AG04449 (cell line): ENCODE data around the gene PTPRJ.

ENCODE experiments used
- CTCF ChIA-PET: fragments of 350-600 bp; formaldehyde crosslinking; extraction: SDS; loops from one replicate; lab custom pipeline; 2021; ENCODE audit warnings: antibody characterized with exemption; lab: Yijun Ruan, JAX
- POLR2A ChIA-PET: fragments of 400-600, 350-600 bp; formaldehyde crosslinking; extraction: SDS; loops from one replicate; lab custom pipeline; 2020; ENCODE audit warnings: antibody characterized with exemption, inconsistent platforms; lab: Yijun Ruan, JAX
- DNase-seq: peaks from one replicate; pipeline ENCODE4 v3.0.0-alpha.2; 2010; ENCODE audit warnings: low read depth, low spot score
- H3K4me3 ChIP-seq: 2 replicates; pipeline ENCODE4 v1.5.1; 2011; ENCODE audit warnings: low read depth, mild to moderate bottlenecking, control low read depth, low read length
- TF ChIP-seq, protein P1 (sequence below): IDR thresholded peaks from one replicate; pipeline ENCODE4 v1.5.1; 2011; ENCODE audit warnings: mild to moderate bottlenecking, moderate library complexity, low read length, control low read depth, inconsistent platforms; ENCODE audit not compliant: insufficient read depth; ENCODE audit errors: missing control alignments

Gene PTPRJ

GRCh38 chr11:48064306-48064705 lies 83.9 kb downstream of the PTPRJ start:
- TF ChIP-seq, protein P1, sequence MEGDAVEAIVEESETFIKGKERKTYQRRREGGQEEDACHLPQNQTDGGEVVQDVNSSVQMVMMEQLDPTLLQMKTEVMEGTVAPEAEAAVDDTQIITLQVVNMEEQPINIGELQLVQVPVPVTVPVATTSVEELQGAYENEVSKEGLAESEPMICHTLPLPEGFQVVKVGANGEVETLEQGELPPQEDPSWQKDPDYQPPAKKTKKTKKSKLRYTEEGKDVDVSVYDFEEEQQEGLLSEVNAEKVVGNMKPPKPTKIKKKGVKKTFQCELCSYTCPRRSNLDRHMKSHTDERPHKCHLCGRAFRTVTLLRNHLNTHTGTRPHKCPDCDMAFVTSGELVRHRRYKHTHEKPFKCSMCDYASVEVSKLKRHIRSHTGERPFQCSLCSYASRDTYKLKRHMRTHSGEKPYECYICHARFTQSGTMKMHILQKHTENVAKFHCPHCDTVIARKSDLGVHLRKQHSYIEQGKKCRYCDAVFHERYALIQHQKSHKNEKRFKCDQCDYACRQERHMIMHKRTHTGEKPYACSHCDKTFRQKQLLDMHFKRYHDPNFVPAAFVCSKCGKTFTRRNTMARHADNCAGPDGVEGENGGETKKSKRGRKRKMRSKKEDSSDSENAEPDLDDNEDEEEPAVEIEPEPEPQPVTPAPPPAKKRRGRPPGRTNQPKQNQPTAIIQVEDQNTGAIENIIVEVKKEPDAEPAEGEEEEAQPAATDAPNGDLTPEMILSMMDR, result no peak
- H3K4me3 ChIP-seq, result peak overlapping the region; percentile 33
- DNase-seq, result peak; percentile 72
- ChIA-PET POLR2A (interaction anchor here (0.9 to 2.7 kb wide), 5 partner anchors 12 to 133 kb away, joined by 5 to 9 read pairs (median 6); no protein-coding TSS in a partner anchor), CTCF (interaction anchor here (0.7 to 4.1 kb wide), 7 partner anchors 12 to 137 kb away, joined by 3 to 27 read pairs (median 4); no protein-coding TSS in a partner anchor)

- H3K4me3 ChIP-seq, result no peak overlapping the region
- ChIA-PET CTCF (interaction anchor here (0.9 kb wide), 1 partner anchor 132 kb away, joined by 3 read pairs; no protein-coding TSS in a partner anchor), POLR2A (no interaction called here)
- no peak for DNase-seq
- TF ChIP-seq, protein P1, result no peak
Observed at GRCh38 chr11:48066881-48067800, 86.8 kb downstream of the PTPRJ start.

DNA sequence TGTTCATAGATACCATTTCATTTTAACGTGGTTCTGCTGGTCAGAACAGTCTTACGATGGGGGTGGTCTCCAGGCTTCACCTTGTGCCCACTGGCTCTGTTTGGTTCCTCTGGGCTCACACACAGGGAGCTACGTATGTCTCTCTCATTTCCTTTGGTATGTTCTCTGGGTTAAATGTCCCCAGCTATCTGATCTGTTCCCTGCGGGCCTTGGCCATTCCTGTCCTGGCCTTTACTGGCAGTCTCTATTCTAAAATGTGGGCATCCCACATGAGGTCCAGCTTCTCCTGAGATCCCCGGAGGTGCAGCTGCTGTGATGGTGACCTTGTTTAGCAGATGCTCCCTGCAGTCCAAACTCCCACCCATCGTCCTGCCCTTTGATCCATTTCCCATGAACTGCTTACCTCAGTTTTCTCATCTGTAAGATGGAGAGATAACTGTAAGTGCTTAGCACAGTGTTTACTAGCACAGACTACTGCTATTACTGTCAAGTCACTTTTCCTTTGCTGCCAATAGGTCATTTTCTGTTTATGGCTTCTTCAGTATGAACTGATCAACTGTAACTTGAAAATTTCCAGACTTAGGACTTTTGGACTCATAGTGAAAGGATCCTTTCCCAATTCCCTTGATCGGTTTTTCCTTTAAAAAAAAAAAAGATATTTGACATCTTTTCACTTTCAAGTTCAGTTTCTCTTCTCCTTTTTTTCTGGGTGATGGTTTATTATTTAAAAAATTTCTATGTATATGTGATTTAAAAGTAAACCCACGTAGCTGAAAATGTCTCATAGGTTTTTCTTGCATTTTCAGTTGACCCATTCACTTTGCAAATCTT lies 92.9 kb downstream of the PTPRJ start:
- no peak for DNase-seq
- TF ChIP-seq, protein P1, result no peak
- CTCF ChIA-PET, result interaction anchor here (1.7 kb wide), 2 partner anchors 36 to 139 kb away, joined by 4 read pairs; no protein-coding TSS in a partner anchor
- POLR2A ChIA-PET, result no interaction called here
- H3K4me3 ChIP-seq, result no peak overlapping the region

GRCh38 chr11:48074425-48075181 lies 94.2 kb downstream of the PTPRJ start:
- POLR2A ChIA-PET, result no interaction called here
- CTCF ChIA-PET, result interaction anchor here (1.7 kb wide), 1 partner anchor 140 kb away, joined by 4 read pairs; no protein-coding TSS in a partner anchor
- DNase-seq, result no peak
- H3K4me3 ChIP-seq, result no peak overlapping the region
- TF ChIP-seq, protein P1, result no peak

DNA sequence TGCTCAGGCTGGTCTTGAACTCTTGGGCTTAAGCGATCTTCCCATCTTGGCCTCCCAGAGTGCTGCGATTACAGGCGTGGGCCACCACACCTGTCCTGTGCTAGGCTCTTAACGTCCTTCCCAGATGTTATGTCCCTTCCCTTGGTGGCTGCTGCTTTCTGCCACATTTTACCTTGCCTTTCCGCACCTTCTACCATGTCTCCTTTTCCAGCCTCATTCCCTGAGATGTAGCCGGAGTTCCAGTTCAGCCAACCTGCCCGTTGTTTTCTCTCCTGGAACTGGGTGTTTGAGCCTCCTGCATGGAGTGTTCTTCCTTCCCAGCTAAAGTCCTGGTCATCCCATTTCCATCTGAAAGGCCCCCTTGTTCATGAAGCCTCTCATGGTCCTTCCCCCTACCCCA lies 95.3 kb downstream of the PTPRJ start:
- H3K4me3 ChIP-seq, result no peak overlapping the region
- DNase-seq, result no peak
- POLR2A ChIA-PET, result no interaction called here
- CTCF ChIA-PET, result interaction anchor here (0.9 kb wide), 1 partner anchor 13 kb away, joined by 5 read pairs; no protein-coding TSS in a partner anchor
- TF ChIP-seq, protein P1, result no peak
